NCI-H2196 treated with DMSO at 0.1 percent for 48 hours (cell line): Measurements from ENCODE around the gene TTC34.
A peak's percentile ranks its signal among the peaks of the same experiment; 100 is the strongest.

Experiments used
- DNase-seq: peaks from one replicate; lab custom pipeline; 2025; ENCODE audit not compliant: unreplicated experiment; lab: John Stamatoyannopoulos, UW

Gene TTC34, protein sequence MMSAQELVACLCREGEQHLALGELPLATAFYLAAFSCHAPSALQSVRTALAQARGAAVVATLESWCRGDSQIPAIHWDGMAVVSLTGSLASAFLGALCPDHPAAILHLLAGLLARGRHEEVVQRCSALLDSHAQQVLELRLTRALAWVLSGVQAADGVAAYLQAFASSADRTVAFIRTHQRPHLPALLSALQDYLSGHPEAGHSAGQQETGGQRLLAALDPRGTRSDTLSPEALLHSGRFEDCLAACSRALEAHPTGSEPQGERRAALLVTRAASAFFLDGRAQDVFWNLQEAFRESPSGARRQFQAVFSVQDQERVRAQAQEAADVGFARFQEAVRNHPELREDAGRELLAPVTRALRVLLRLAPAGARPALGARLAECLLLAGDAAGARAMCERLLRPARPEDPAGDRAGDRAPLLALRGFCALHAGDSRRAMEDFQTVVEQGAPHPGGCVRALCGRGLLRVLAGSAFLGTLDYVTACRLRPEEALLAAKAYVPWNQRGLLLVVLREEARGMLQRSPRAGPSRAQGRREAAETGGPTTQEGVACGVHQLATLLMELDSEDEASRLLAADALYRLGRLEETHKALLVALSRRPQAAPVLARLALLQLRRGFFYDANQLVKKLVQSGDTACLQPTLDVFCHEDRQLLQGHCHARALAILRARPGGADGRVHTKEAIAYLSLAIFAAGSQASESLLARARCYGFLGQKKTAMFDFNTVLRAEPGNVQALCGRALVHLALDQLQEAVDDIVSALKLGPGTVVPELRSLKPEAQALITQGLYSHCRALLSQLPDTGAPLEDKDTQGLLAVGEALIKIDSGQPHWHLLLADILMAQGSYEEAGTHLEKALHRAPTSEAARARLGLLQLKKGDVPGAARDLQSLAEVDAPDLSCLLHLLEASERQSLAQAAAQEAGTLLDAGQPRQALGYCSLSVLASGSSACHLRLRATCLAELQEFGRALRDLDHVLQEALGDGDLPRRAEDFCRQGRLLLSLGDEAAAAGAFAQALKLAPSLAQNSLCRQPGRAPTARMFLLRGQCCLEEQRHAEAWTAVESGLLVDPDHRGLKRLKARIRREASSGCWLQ

DNA sequence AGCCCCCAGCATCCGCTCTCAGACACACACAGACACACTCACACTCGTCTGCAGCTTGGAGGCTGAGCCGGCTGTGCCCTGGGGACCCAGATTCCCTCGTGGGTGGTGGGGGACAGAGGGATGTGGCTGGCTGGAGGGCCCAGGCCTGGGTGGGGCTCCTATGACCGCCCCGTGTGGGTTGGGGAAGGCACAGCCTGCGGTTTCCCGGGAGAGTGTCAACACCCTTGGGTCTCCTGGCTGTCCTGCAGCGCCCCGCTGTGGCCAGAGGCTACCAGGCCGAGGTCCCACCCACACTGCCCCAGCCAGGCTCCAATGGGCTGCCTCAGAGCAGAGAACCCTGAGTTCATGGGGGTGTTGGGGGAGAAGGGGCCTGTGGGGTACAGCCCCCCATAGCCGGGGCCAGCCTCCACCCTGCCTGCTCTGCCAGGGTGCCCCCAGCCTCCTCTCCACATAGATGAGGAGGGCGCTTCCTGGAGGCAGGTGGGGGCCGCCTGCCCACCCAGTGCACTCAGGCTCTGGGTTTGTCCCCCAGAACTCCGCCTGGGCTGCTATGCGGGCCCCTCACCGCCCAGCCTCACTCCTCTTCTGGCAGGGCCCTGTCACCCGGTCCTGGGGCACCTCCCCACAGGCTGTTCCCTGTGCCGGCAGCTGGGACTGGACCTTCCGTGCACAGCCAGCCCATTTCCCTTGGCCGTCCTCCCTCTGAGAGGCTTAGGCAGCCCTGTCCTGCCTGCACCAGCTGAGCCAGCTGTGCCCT lies at the start of gene TTC34:
TSS of gene TTC34 (minus strand) at position 159 of the 757 bp plus-strand sequence. CDS start 866 bp downstream, outside the sequence.
- DNase-seq, result peak; percentile 16

DNA sequence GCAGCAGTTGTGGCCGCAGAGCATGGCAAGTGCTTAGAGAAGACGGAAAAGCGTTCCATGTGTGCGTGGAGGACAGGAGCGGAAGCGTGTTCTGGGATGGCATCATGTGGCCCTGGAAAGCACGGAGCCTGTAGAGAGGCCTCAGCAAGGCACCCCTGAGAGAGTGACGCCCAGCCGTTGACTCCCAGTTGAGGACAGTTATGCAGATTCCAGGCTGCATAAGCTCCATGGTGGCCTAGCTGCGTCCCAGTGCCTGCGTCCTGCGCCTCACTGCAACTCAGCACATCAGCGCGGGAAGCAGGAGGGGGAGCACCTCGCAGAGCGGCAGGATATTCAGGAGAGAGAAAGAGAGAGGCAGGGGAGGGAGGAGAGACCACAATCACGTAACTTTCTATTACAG lies 49.0 kb upstream of the TTC34 start:
- no peak for DNase-seq

DNA sequence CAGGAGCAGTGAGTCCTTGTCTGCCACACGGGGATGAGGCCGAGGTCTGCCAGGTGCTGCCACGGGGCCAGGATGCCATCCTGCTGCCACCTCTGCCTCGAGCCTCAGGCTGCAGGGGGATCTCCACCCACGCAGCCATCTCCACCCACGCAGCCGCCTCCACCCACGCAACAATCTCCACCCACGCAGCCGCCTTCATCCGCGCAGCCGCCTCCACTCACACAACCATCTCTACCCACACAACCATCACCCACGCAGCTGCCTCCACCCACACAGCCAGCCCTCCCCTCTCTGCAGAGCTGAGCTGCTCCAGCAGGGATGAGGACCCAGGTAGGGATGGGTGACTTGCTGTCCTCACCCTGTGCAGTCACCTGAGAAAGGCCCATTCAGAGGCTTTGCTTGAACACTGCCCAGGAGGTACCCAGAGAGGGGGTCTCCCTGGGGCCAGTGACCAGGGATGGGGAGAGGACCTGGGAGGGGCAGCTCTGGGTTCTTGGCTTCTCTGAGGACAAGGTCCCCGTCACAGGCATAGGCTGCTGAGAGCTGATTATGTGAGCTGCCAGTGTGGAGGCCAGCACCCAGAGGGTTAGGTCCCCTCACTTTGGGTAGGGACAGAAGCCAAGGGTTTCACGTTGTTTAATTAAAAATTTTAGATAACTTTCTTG lies 46.6 kb upstream of the TTC34 start:
- no peak for DNase-seq

DNA sequence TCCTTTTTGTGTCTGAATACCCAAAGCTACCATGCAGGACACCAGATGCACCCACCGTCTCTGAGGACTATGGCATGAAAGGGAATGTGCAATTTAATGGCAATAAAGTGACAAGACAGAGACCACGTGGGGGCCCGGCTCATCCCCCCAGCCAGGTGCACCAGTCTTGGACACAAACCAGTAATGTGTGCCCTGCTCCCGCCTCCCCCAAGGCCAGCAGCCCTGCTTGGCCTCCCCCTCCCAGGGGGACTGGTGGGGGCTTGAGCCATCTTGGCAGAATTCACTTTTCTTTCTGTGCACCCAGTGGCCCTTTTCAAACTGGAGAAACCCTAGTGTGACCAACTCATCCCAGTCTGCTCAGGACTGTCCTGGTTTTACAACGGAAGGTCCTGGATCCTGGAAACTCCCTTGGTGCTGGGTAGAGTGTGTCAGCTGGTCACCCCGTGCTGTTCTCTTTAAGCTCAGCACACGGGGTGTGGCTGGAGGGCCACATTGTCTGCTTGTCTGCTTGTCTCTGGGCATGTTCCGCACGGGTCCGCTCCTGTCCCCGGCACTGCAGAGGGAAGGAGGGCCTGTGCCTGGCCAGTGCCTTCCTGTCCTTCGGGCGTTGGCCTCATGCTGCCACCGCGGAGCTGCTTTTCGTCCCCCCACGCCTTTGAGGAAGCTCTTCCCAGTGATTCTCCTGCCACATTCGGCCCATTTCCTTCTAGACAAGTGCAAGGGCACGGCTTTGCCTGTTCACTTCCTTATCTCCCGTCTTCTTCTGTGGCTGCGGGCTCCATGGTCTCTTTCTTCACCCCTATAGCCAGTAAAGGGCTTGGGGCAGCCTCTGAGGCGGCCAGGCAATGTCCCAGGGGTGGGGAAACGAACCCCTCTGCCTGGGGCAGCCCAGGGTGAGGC lies 45.8 kb upstream of the TTC34 start:
- no peak for DNase-seq

DNA sequence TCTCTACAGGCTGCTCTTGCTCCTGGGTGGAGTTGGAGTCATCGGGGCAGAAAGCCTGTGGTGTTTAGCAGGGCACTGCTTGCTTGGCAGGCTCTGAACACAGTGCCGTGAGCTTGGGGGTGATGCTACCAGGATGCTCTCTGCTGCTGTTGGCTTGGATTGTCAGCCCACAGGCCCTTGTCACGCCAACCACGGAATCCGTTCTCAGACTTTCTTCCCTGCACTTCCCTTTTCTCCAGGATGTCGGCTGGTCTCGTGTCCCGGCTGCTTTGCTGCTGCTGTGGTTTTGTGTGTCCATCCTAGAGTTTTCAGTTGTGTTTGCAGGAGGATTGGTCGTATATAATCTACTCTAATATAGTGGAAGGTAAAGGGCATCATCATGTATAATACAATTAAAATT lies 44.4 kb upstream of the TTC34 start:
- no peak for DNase-seq

DNA sequence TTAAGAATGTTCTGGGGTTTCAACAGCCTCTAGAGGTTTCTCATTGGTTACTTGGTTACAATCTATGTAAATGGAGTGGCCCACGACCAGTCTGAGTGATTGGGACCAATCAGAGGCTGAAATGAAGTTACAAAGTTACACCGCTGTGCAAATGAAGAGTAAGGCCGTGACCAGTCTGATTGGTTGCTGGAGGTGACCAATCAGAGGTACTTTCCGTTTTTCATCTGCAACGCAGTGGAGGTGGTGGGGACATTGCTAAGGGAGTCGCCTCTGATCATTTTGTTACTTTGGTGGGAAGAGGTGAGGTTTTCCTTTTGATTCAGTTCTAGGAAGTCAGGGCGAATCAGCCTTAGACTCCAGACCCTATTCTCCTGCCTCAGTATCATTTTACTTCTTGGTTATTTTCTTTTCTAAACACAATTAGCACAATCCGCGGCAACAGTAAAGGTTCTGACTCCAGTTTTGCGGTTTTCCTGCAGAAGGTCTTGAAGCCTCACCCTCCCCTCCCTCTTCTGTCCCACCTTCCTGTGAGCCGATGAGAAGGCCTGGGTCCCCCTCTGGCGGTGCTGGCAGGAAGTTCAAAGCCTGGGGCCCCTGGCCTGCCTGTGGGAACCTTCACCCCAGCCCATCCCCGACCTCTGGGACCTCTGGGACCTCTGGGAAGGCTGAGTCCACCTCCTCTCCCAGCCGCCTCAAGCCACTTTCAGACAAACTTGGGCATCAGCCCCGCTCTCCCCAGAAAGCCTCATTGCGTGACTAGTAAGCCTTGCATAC lies 38.7 kb upstream of the TTC34 start:
- no peak for DNase-seq

DNA sequence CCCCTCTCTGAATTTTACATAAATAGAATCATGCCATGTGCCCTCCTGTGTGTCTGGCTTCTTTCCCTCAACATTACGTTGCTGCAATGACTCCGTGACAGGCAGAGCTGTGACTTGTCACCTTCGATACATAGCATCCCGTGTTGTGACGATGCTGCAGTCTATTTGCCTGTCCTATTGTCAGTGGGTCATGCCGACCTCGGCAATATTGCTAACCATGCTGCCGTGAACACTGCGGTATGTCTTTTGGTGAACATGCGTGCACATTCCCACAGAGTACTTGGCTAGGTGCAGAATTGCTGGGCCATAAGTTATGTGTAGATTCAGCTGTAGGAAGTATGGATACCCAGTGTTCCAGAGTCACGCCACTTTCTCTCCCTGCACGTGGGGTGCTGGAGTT lies 36.3 kb upstream of the TTC34 start:
- no peak for DNase-seq

DNA sequence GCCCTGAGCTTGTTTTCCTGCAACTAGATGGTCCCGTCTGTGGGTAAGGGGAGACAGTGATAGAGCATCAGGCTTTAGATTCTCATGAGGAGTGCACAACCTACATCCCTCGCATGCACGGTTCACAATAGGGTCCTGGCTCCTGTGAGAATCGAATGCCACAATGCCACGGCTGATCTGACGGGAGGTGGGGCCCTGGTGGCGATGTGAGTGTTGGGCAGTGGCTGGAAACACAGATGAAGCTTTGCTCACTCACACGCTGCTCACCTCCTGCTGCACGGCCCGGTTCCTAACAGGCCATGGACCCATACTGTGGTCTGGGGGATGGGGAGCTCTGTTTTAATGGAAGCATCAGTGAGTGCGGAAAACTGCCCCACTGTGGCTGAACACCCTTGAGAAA lies 35.8 kb upstream of the TTC34 start:
- DNase-seq, result no peak

DNA sequence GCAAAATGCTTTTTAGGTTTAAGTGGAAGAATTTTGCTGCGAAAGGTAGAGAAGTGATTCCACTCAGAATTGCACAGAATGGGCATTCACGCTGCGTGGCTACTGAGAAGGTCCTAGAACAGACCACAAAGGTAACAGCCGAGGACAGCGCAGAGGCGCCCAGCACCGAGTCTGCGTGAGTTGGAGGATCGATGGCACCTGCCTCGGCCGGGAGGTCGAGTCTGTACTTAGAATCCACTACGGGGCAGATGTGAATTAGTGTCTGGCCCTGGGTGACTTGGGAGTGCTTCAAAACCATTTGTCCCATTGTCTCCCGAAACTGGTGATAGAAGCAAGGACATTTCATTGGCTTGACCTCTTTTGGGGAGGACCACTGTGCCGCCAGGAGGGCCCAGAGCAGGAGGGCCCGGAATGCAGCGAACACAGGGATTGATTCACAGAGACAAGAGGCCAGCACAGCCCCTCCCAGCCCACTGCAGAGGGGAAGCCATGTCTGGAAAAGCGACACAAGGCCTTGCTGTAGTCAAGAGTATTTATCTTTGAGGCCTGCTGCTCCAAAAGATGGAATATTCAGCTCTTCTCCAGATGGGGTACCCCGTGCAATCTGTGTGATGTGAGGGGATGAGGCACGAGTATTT lies 35.0 kb upstream of the TTC34 start:
- no peak for DNase-seq

DNA sequence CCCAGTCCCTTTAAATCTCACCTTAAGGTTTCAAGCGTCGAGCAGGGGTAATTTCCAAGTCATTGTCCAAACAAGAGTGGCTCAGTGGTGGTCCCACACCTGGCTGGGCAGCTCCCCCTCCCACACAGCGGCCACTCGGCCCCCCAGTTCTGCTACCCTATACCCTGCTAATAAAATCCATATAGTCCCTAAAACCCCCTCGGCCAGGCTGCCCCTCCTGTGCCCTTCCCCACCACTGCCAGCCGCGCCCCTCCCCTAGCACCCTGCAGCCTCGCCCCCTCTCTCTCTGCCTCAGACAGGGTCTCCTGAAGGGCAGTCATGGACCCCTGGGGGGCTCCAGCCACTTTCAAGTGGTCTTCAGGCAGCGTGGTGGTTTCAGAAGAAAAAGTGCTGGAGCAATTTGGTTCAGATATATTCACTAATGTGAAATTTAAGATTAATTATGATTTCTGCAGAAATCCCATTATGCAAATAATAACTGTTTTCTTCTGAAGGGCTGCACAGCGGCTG lies 34.2 kb upstream of the TTC34 start:
- DNase-seq, result no peak

DNA sequence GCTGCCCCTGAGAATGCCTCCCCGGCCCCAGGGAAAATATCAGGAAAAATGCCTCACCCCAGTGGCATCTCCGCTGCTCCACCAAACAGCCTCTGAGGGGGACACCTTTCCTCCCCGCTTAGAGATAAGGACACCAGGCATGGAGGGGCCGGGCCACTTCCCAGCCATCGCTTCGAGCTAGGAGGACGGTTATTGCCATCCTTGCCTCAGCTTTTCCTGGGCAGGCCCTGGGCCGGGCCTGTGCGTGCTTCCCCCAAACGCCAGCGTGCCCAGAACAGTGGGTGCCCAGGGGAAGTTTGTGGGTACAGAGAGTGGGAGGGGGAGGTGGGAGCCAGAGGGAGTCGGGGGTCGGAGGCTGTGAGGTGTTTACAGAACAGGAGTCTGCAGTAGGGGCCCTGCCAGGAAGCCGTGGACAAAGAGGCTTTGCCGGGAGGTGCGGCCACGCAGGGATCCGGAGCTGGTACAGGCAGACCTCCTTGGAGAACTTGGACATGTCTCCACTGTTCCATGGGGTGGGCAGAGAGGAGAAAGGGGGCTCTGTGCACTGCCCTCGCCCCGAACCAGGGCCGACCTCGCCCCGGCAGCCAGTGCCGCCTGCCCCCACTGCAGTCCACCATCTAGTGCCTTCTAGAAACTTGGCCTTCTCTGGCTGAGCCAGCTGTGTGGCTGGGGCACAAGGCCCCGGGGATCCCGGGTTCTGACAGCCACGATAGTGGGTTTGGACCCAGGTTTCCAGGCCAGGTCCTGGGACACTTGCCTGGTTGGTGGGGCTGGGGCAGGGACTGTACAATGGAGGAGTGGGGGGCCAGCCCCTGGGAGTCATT lies 33.5 kb upstream of the TTC34 start:
- DNase-seq, result no peak

DNA sequence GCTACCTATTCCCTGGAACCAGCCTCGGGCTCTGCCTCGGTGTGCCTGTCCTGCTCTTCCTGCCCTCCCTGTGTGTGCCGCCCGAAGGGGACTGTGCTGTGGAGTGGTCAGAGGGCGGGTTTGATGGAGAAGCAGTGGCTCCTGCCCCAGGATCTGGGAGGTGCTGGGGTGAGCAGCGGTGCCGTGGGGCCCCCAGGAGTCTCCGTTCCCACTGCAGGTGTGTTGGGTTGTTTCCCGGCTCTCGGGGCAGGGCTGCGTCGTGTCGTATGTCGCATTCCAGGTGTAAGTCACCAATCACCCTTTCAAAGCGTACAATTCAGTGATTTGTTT lies 32.6 kb upstream of the TTC34 start:
- DNase-seq, result no peak

DNA sequence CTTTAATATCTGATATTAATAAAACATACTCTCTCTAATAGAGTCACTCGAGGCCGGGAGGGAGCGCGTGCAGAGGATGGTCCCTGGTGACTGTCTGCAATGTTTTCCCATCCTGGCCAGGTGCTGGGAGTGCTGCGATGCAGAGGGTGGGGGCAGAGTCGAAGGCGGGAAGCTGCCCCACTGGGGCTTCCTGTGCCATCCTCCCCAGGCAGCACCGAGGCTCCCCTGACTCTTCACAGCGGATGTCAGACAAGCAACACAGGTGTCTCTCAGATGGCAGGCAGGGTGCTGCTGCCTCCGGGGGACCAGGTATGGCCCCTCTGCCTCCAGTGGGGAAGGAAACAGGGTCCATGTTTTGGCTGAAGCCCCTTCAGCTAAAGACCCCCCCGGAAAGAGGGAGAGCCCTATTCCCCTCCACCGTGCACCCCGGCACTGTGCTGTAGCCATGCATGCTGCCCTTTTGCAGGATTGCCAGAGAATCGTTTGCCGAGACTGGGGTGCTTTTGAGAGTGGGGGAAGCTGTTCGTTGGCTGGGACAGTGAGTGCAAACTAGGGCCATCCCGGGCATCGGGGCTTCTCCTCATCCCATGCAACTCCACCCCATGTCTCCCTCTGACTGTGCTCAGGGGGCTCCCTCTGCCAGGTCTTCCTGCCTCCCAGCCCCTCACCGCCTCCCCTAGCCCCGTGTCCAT lies 32.1 kb upstream of the TTC34 start:
- no peak for DNase-seq

DNA sequence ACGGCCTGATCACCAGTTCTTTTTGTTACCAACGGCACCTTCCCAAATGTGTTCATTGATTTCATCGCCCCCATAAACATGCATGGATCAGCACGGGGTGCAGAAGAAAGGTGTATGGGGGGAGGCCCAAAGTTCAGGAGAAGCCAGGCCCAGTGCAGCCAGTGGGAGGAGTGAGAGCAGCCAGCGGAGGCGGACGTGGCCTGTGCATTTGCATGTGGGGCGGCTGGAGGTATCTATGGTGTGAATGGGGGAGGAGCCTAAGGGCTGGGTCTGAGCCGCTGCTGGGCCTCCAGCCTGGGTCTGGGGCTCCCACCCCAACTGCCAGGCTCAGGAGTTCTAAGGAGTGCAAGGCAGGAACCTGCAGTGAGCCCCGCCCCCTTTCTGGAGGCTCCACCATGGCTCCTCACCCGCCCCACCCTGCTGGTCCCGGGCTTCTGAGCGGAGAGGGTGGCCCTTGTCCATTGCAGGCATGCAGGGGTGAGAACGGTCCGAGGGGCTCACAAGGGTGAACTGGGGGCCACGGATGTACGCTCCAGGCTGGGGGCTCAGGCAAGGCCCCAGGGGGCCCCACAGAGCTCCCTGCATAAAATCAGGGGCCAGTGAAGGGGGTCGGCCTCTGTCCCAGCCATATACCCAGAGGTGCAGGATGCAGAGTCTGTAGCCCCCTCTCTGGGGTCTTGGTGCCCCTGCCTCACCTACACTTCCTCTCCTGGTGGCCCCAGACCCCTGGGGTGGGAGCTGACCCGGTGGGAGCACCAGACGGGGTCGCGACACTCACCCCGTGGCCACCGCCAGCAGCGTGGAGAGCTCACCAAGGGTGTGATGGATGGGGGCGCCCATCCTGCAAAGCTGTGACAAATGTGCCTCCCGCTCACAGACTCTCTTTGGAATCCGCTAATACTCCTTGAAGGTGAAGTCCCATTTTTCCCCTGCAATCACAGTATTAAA lies 31.3 kb upstream of the TTC34 start:
- no peak for DNase-seq

DNA sequence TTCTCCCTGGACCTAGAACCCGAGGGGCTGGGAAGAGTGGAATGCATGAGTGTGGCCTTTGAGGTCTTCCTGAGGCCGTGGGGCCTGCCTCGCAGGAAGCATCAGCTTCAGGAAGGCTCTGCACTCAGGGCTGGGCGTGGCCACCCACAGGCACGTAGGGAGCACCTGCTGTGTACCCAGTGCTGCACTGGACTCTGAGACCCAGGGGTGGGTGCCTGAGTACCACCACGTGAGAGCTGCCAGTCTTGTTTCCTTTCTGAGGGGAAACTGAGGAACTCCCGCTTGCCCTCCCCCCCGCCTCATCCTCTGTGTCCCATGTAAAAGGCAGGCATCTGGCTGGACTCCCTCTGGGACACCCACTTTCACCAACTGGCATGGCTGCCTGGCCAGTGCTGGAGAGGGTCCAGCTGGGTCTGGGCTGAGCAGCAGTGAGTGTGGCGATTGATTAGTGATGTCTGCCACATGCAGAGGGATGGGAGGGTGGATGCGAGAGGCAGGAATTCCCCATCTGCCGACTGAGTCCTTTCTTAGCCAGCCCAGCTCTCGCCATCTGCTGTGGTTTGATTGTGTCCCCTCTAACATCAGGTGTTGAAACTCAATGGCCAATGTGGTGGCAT lies 30.2 kb upstream of the TTC34 start:
- DNase-seq, result no peak
